Type B pancreatic cell (in vitro differentiated cells): ENCODE data around the gene RPL14. TPM values are rescaled to one million over a fixed set of nuclear protein-coding genes. Genes with fewer than 3 reads are reported as not detected.
A peak's percentile ranks its signal among the peaks of the same experiment; 100 is the strongest.

Source experiments
- DNase-seq: peaks from one replicate; pipeline ENCODE4 v3.0.0; 2021; ENCODE audit warnings: mixed read lengths; ENCODE audit not compliant: unreplicated experiment; ENCODE audit errors: extremely low spot score
- H3K27ac Mint-ChIP-seq: 2 replicates; pipeline ENCODE4 v1.8.0; 2021; ENCODE audit warnings: mild to moderate bottlenecking, mixed read lengths
- H3K27me3 Mint-ChIP-seq: 2 replicates; pipeline ENCODE4 v1.8.0; 2021; ENCODE audit warnings: mixed read lengths
- H3K36me3 Mint-ChIP-seq: 2 replicates; pipeline ENCODE4 v1.8.0; 2021; ENCODE audit warnings: mixed read lengths
- H3K4me1 Mint-ChIP-seq: one replicate; pipeline ENCODE4 v1.8.0; 2021; ENCODE audit warnings: mixed read lengths; ENCODE audit not compliant: unreplicated experiment
- H3K4me3 Mint-ChIP-seq: 2 replicates; pipeline ENCODE4 v1.8.0; 2021; ENCODE audit warnings: mild to moderate bottlenecking, mixed read lengths
- H3K9me3 Mint-ChIP-seq: 2 replicates; pipeline ENCODE4 v1.8.0; 2021; ENCODE audit warnings: mixed read lengths
- CTCF ChIP-seq: fragments of 200-600 bp; sonication (generic); conservative IDR thresholded peaks from 2 replicates; pipeline ENCODE4 v1.5.0; 2021; ENCODE audit warnings: antibody characterized with exemption, mild to moderate bottlenecking
- total RNA-seq: library from RNA; stranded (reverse); gene quantifications from 2 replicates; pipeline ENCODE4 v1.2.1, GENCODE V29; 2021; ENCODE audit warnings: low replicate concordance

Gene RPL14
- total RNA-seq, 1 donor from 2014 or later: 2,207 TPM

- no peak for TF ChIP-seq CTCF
- Mint-ChIP-seq H3K36me3 (no peaks in the 10 kb centered on the region), H3K4me1 (peaks cover 21% of the 10 kb centered on the region), H3K27ac (peak overlapping the region; percentile 93), H3K9me3 (no peaks in the 10 kb centered on the region), H3K27me3 (no peaks in the 10 kb centered on the region), H3K4me3 (peak overlapping the region; percentile 53)
- DNase-seq: no peak
Measured at GRCh38 chr3:40451551-40451950, 5.6 kb upstream of the RPL14 start.

GRCh38 chr3:40452057-40452456 lies 5.1 kb upstream of the RPL14 start:
- no peak for TF ChIP-seq CTCF
- H3K4me1 Mint-ChIP-seq: peaks cover 24% of the 10 kb centered on the region
- peaks cover 1% of the 10 kb centered on the region for H3K36me3 Mint-ChIP-seq
- H3K9me3 Mint-ChIP-seq: no peaks in the 10 kb centered on the region
- DNase-seq: no peak
- H3K27me3 Mint-ChIP-seq: no peaks in the 10 kb centered on the region
- peak overlapping the region; percentile 94 for H3K4me3 Mint-ChIP-seq
- peak overlapping the region; percentile 93 for H3K27ac Mint-ChIP-seq

GRCh38 chr3:40452562-40452875 lies 4.6 kb upstream of the RPL14 start:
- peaks cover 25% of the 10 kb centered on the region for H3K4me1 Mint-ChIP-seq
- peak overlapping the region; percentile 94 for H3K4me3 Mint-ChIP-seq
- H3K27ac Mint-ChIP-seq: peak overlapping the region; percentile 93
- H3K27me3 Mint-ChIP-seq: no peaks in the 10 kb centered on the region
- no peak for TF ChIP-seq CTCF
- no peaks in the 10 kb centered on the region for H3K9me3 Mint-ChIP-seq
- DNase-seq: no peak
- peaks cover 3% of the 10 kb centered on the region for H3K36me3 Mint-ChIP-seq

- Mint-ChIP-seq H3K4me3 (peak overlapping the region; percentile 94), H3K9me3 (no peaks in the 10 kb centered on the region), H3K27me3 (no peaks in the 10 kb centered on the region), H3K4me1 (peaks cover 28% of the 10 kb centered on the region), H3K36me3 (peaks cover 8% of the 10 kb centered on the region), H3K27ac (peak overlapping the region; percentile 93)
- TF ChIP-seq CTCF: no peak
- peak; percentile 95 for DNase-seq
Measured at GRCh38 chr3:40452876-40453730, 4.0 kb upstream of the RPL14 start.

GRCh38 chr3:40453933-40454332 lies 3.2 kb upstream of the RPL14 start:
- Mint-ChIP-seq H3K27ac (peak overlapping the region; percentile 93), H3K4me3 (peak overlapping the region; percentile 94), H3K36me3 (peaks cover 14% of the 10 kb centered on the region), H3K4me1 (peaks cover 36% of the 10 kb centered on the region), H3K27me3 (no peaks in the 10 kb centered on the region), H3K9me3 (no peaks in the 10 kb centered on the region)
- DNase-seq: no peak
- TF ChIP-seq CTCF: no peak
